GM23338 (cell line): Measurements from ENCODE around the gene PDE7B. TPM values are rescaled to one million over a fixed set of nuclear protein-coding genes. Genes with fewer than 3 reads are reported as not detected.

Source experiments
- ATAC-seq: fragments of 200-7000 bp; cut with Tn5 transposase; 3 replicates; pipeline ENCODE4 v1.9.1; 2020
- DNase-seq: peaks from one replicate; pipeline ENCODE4 v3.0.0-alpha.2; 2015; ENCODE audit warnings: low spot score
- H2AFZ ChIP-seq: fragments of 200-600 bp; sonication (generic); 2 replicates; pipeline ENCODE4 v1.8.0; 2016; ENCODE audit warnings: antibody characterized with exemption, mild to moderate bottlenecking, moderate library complexity
- H3F3A ChIP-seq: fragments of 200-600 bp; sonication (generic); replicated peaks from 2 replicates; pipeline ENCODE4 v1.8.0; 2017; ENCODE audit warnings: antibody characterized with exemption, mixed run types, low read depth
- H3K27ac ChIP-seq: fragments of 200-600 bp; sonication (generic); 2 replicates; pipeline ENCODE4 v1.6.1; 2016; ENCODE audit warnings: low read depth
- H3K27me3 ChIP-seq: fragments of 200-600 bp; sonication (generic); 2 replicates; pipeline ENCODE4 v1.8.0; 2016; ENCODE audit warnings: mild to moderate bottlenecking, mixed run types, moderate library complexity; ENCODE audit not compliant: insufficient read depth
- H3K36me3 ChIP-seq: fragments of 200-600 bp; sonication (generic); 2 replicates; pipeline ENCODE4 v1.8.0; 2016; ENCODE audit warnings: mild to moderate bottlenecking; ENCODE audit not compliant: insufficient read depth
- H3K4me1 ChIP-seq: fragments of 200-600 bp; sonication (generic); 2 replicates; pipeline ENCODE4 v1.8.0; 2016; ENCODE audit warnings: mild to moderate bottlenecking, moderate library complexity; ENCODE audit not compliant: insufficient read depth
- H3K4me2 ChIP-seq: fragments of 200-600 bp; sonication (generic); 2 replicates; pipeline ENCODE4 v1.7.1; 2017; ENCODE audit warnings: mixed run types
- H3K4me3 ChIP-seq: fragments of 200-600 bp; sonication (generic); 2 replicates; pipeline ENCODE4 v1.6.1; 2016; ENCODE audit warnings: mixed run types
- H3K79me2 ChIP-seq: fragments of 200-600 bp; sonication (generic); replicated peaks from 2 replicates; pipeline ENCODE4 v1.8.0; 2017; ENCODE audit warnings: mild to moderate bottlenecking; ENCODE audit not compliant: insufficient read depth
- H3K9me2 ChIP-seq: fragments of 200-600 bp; sonication (generic); 2 replicates; pipeline ENCODE4 v1.8.0; 2017; ENCODE audit not compliant: insufficient read depth
- H4K20me1 ChIP-seq: fragments of 200-600 bp; sonication (generic); replicated peaks from 2 replicates; pipeline ENCODE4 v1.8.0; 2017; ENCODE audit warnings: mild to moderate bottlenecking; ENCODE audit not compliant: insufficient read depth
- H3K27ac Mint-ChIP-seq: 2 replicates; pipeline ENCODE4 v1.8.0; 2020; ENCODE audit warnings: inconsistent platforms, mild to moderate bottlenecking, moderate library complexity, mixed read lengths
- H3K27me3 Mint-ChIP-seq: 3 replicates; pipeline ENCODE4 v1.8.0; 2022; ENCODE audit warnings: low read depth, mild to moderate bottlenecking, moderate library complexity, mixed read lengths, inconsistent platforms; ENCODE audit not compliant: insufficient read depth, poor library complexity
- H3K36me3 Mint-ChIP-seq: 3 replicates; pipeline ENCODE4 v1.8.0; 2021; ENCODE audit warnings: low read depth, mild to moderate bottlenecking, inconsistent platforms, moderate library complexity, mixed read lengths
- H3K4me1 Mint-ChIP-seq: 3 replicates; pipeline ENCODE4 v1.8.0; 2020; ENCODE audit warnings: mild to moderate bottlenecking, inconsistent platforms, mixed read lengths
- H3K4me3 Mint-ChIP-seq: 3 replicates; pipeline ENCODE4 v1.8.0; 2021; ENCODE audit warnings: moderate library complexity, mild to moderate bottlenecking, inconsistent platforms, mixed read lengths
- H3K9me3 Mint-ChIP-seq: 3 replicates; pipeline ENCODE4 v1.8.0; 2020; ENCODE audit warnings: moderate library complexity, mild to moderate bottlenecking, inconsistent platforms, mixed read lengths
- CREB1 ChIP-seq: fragments of 250-450 bp; sonication (Bioruptor Pico); IDR thresholded peaks from 2 replicates; pipeline ENCODE4 v1.5.0; 2020; ENCODE audit warnings: low read depth, mild to moderate bottlenecking, moderate library complexity
- EZH2 ChIP-seq: fragments of 200-600 bp; sonication (generic); IDR thresholded peaks from one replicate; pipeline ENCODE4 v1.8.0; 2017; ENCODE audit warnings: antibody characterized with exemption, mild to moderate bottlenecking, low read depth; ENCODE audit not compliant: unreplicated experiment
- JUNB ChIP-seq: IDR thresholded peaks from one replicate; pipeline ENCODE4 v1.6.1; 2016; ENCODE audit warnings: antibody characterized with exemption; ENCODE audit not compliant: unreplicated experiment
- NANOG ChIP-seq: IDR thresholded peaks from 2 replicates; pipeline ENCODE4 v1.6.1; 2016; ENCODE audit warnings: antibody characterized with exemption, borderline replicate concordance
- POLR2AphosphoS5 ChIP-seq: IDR thresholded peaks from 2 replicates; pipeline ENCODE4 v1.6.1; 2016; ENCODE audit warnings: antibody characterized with exemption, low read depth
- STAT1 ChIP-seq: IDR thresholded peaks from one replicate; pipeline ENCODE4 v1.6.1; 2016; ENCODE audit warnings: antibody characterized with exemption; ENCODE audit not compliant: unreplicated experiment
- ZNF114 ChIP-seq: fragments of 250-450 bp; sonication (Bioruptor Pico); IDR thresholded peaks from 2 replicates; pipeline ENCODE4 v1.5.0; 2020; ENCODE audit warnings: mild to moderate bottlenecking, moderate library complexity
- polyA plus RNA-seq: library from polyadenylated mRNA; unstranded; fragments of >200 nt; fragmentation: Nextera tagmentation; extraction: Ambion mirVana; gene quantifications from 2 replicates; pipeline ENCODE4 v1.2.1, GENCODE V29; 2016
- total RNA-seq: library from RNA; depleted of rRNA; stranded (reverse); fragments of >200 nt; shearing (Covaris generic); gene quantifications from 2 replicates; pipeline ENCODE4 v1.2.3, GENCODE V29; 2014
- TF ChIP-seq, protein P1 (sequence below), 2 experiments: fragments of 200-600 bp in 1 of 2; sonication (generic) in 1 of 2; conservative IDR thresholded peaks; 2 replicates each; pipeline versions ENCODE4 v1.5.1 to v1.6.1; 2016 to 2017; ENCODE audit warnings: antibody characterized with exemption in 2 of 2, low read depth in 2 of 2, mild to moderate bottlenecking in 2 of 2, moderate library complexity in 1 of 2
- TF ChIP-seq, protein P2 (sequence below): fragments of 250-450 bp; sonication (Bioruptor Pico); IDR thresholded peaks from 2 replicates; pipeline ENCODE4 v1.5.0; 2020; ENCODE audit warnings: mild to moderate bottlenecking, moderate library complexity
- TF ChIP-seq, protein P3 (sequence below): IDR thresholded peaks from one replicate; pipeline ENCODE4 v1.6.1; 2018; ENCODE audit warnings: antibody characterized with exemption; ENCODE audit not compliant: unreplicated experiment

Gene PDE7B
- total and polyA plus RNA-seq, 2 experiments from 2014 or later, result 0.07 TPM; not detected in 1

- Histone ChIP-seq H3F3A (no peaks in the 10 kb centered on the region), H3K4me3 (no peak overlapping the region), H3K4me1 (no peaks in the 10 kb centered on the region), H3K4me2 (no peak overlapping the region), H3K36me3 (no peaks in the 10 kb centered on the region), H4K20me1 (no peaks in the 10 kb centered on the region), H2AFZ (no peak overlapping the region), H3K27me3 (no peaks in the 10 kb centered on the region), H3K27ac (no peak overlapping the region), H3K9me2 (no peaks in the 10 kb centered on the region), H3K79me2 (no peaks in the 10 kb centered on the region)
- no peak for DNase-seq
- no peaks in the 10 kb centered on the region for H3K36me3 Mint-ChIP-seq
- no peak overlapping the region for H3K4me3 Mint-ChIP-seq
- no peaks in the 10 kb centered on the region for H3K4me1 Mint-ChIP-seq
- no peak for ATAC-seq
- H3K9me3 Mint-ChIP-seq, result no peaks in the 10 kb centered on the region
- H3K27me3 Mint-ChIP-seq, result no peaks in the 10 kb centered on the region
- H3K27ac Mint-ChIP-seq, result no peak overlapping the region
- TF ChIP-seq ZNF114, result no peak
- TF ChIP-seq NANOG, result no peak
- TF ChIP-seq POLR2AphosphoS5, result no peak
- TF ChIP-seq STAT1, result no peak
- TF ChIP-seq JUNB, result no peak
These were observed 51.3 kb downstream of the PDE7B start for GRCh38 chr6:135902756-135903331.

- Mint-ChIP-seq H3K27ac (no peak overlapping the region), H3K9me3 (no peaks in the 10 kb centered on the region), H3K4me1 (no peaks in the 10 kb centered on the region), H3K36me3 (no peaks in the 10 kb centered on the region), H3K27me3 (no peaks in the 10 kb centered on the region), H3K4me3 (no peak overlapping the region)
- Histone ChIP-seq H2AFZ (no peak overlapping the region), H3K36me3 (no peaks in the 10 kb centered on the region), H3K4me1 (no peaks in the 10 kb centered on the region), H3K27me3 (no peaks in the 10 kb centered on the region), H3K27ac (no peak overlapping the region), H3K4me3 (no peak overlapping the region), H3K9me2 (no peaks in the 10 kb centered on the region), H3K4me2 (no peak overlapping the region), H3K79me2 (no peaks in the 10 kb centered on the region), H3F3A (no peaks in the 10 kb centered on the region), H4K20me1 (no peaks in the 10 kb centered on the region)
- no peak for DNase-seq
- no peak for ATAC-seq
- TF ChIP-seq, protein P1, sequence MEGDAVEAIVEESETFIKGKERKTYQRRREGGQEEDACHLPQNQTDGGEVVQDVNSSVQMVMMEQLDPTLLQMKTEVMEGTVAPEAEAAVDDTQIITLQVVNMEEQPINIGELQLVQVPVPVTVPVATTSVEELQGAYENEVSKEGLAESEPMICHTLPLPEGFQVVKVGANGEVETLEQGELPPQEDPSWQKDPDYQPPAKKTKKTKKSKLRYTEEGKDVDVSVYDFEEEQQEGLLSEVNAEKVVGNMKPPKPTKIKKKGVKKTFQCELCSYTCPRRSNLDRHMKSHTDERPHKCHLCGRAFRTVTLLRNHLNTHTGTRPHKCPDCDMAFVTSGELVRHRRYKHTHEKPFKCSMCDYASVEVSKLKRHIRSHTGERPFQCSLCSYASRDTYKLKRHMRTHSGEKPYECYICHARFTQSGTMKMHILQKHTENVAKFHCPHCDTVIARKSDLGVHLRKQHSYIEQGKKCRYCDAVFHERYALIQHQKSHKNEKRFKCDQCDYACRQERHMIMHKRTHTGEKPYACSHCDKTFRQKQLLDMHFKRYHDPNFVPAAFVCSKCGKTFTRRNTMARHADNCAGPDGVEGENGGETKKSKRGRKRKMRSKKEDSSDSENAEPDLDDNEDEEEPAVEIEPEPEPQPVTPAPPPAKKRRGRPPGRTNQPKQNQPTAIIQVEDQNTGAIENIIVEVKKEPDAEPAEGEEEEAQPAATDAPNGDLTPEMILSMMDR (conservative IDR thresholded peaks at IDR 0.05; ENCODE audit: low read depth in 2 of 2), result no peak
- TF ChIP-seq ZNF114 (no peak), POLR2AphosphoS5 (no peak), STAT1 (no peak), NANOG (no peak), CREB1 (CRISPR knock-in tag) (no peak), EZH2 (no peak)
- TF ChIP-seq, protein P2, sequence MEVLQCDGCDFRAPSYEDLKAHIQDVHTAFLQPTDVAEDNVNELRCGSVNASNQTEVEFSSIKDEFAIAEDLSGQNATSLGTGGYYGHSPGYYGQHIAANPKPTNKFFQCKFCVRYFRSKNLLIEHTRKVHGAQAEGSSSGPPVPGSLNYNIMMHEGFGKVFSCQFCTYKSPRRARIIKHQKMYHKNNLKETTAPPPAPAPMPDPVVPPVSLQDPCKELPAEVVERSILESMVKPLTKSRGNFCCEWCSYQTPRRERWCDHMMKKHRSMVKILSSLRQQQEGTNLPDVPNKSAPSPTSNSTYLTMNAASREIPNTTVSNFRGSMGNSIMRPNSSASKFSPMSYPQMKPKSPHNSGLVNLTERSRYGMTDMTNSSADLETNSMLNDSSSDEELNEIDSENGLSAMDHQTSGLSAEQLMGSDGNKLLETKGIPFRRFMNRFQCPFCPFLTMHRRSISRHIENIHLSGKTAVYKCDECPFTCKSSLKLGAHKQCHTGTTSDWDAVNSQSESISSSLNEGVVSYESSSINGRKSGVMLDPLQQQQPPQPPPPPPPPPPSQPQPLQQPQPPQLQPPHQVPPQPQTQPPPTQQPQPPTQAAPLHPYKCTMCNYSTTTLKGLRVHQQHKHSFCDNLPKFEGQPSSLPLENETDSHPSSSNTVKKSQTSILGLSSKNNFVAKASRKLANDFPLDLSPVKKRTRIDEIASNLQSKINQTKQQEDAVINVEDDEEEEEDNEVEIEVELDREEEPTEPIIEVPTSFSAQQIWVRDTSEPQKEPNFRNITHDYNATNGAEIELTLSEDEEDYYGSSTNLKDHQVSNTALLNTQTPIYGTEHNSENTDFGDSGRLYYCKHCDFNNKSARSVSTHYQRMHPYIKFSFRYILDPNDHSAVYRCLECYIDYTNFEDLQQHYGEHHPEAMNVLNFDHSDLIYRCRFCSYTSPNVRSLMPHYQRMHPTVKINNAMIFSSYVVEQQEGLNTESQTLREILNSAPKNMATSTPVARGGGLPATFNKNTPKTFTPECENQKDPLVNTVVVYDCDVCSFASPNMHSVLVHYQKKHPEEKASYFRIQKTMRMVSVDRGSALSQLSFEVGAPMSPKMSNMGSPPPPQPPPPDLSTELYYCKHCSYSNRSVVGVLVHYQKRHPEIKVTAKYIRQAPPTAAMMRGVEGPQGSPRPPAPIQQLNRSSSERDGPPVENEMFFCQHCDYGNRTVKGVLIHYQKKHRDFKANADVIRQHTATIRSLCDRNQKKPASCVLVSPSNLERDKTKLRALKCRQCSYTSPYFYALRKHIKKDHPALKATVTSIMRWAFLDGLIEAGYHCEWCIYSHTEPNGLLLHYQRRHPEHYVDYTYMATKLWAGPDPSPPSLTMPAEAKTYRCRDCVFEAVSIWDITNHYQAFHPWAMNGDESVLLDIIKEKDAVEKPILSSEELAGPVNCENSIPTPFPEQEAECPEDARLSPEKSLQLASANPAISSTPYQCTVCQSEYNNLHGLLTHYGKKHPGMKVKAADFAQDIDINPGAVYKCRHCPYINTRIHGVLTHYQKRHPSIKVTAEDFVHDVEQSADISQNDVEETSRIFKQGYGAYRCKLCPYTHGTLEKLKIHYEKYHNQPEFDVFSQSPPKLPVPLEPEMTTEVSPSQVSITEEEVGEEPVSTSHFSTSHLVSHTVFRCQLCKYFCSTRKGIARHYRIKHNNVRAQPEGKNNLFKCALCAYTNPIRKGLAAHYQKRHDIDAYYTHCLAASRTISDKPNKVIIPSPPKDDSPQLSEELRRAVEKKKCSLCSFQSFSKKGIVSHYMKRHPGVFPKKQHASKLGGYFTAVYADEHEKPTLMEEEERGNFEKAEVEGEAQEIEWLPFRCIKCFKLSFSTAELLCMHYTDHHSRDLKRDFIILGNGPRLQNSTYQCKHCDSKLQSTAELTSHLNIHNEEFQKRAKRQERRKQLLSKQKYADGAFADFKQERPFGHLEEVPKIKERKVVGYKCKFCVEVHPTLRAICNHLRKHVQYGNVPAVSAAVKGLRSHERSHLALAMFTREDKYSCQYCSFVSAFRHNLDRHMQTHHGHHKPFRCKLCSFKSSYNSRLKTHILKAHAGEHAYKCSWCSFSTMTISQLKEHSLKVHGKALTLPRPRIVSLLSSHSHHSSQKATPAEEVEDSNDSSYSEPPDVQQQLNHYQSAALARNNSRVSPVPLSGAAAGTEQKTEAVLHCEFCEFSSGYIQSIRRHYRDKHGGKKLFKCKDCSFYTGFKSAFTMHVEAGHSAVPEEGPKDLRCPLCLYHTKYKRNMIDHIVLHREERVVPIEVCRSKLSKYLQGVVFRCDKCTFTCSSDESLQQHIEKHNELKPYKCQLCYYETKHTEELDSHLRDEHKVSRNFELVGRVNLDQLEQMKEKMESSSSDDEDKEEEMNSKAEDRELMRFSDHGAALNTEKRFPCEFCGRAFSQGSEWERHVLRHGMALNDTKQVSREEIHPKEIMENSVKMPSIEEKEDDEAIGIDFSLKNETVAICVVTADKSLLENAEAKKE (CRISPR knock-in tag), result no peak
- TF ChIP-seq, protein P3, sequence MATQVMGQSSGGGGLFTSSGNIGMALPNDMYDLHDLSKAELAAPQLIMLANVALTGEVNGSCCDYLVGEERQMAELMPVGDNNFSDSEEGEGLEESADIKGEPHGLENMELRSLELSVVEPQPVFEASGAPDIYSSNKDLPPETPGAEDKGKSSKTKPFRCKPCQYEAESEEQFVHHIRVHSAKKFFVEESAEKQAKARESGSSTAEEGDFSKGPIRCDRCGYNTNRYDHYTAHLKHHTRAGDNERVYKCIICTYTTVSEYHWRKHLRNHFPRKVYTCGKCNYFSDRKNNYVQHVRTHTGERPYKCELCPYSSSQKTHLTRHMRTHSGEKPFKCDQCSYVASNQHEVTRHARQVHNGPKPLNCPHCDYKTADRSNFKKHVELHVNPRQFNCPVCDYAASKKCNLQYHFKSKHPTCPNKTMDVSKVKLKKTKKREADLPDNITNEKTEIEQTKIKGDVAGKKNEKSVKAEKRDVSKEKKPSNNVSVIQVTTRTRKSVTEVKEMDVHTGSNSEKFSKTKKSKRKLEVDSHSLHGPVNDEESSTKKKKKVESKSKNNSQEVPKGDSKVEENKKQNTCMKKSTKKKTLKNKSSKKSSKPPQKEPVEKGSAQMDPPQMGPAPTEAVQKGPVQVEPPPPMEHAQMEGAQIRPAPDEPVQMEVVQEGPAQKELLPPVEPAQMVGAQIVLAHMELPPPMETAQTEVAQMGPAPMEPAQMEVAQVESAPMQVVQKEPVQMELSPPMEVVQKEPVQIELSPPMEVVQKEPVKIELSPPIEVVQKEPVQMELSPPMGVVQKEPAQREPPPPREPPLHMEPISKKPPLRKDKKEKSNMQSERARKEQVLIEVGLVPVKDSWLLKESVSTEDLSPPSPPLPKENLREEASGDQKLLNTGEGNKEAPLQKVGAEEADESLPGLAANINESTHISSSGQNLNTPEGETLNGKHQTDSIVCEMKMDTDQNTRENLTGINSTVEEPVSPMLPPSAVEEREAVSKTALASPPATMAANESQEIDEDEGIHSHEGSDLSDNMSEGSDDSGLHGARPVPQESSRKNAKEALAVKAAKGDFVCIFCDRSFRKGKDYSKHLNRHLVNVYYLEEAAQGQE, result no peak
These were observed 53.2 kb downstream of the PDE7B start for GRCh38 chr6:135904666-135905065.
